WTC11 (cell line): ENCODE measurements around the gene CLUH. TPM values are rescaled to one million over a fixed set of nuclear protein-coding genes. Genes with fewer than 3 reads are reported as not detected.
"Not testable (repeated sequence)": the region's sequence is repeated elsewhere in the genome, so short reads cannot be mapped to it uniquely, and the experiment has no call there.

Experiments used
- ATAC-seq: fragments of 200-7000 bp; cut with Tn5 transposase; 2 replicates; pipeline ENCODE4 v1.10.0; 2021; ENCODE audit warnings: mild to moderate bottlenecking, moderate library complexity
- CTCF ChIA-PET: fragments of 300-600 bp; sonication (Branson Sonifier 250); formaldehyde crosslinking; loops from one replicate; lab custom pipeline; 2021; ENCODE audit warnings: antibody characterized with exemption; lab: Charles Lee
- POLR2A ChIA-PET: fragments of 350-600 bp; sonication (Branson Sonifier 250); formaldehyde crosslinking; loops from one replicate; lab custom pipeline; 2021; ENCODE audit warnings: antibody characterized with exemption; lab: Charles Lee
- DNase-seq: peaks from one replicate; pipeline ENCODE4 v3.0.0; 2021; ENCODE audit warnings: low spot score
- H3K27ac Mint-ChIP-seq: 2 replicates; pipeline ENCODE4 v1.8.0; 2021; ENCODE audit warnings: mixed read lengths
- H3K27me3 Mint-ChIP-seq: 2 replicates; pipeline ENCODE4 v1.8.0; 2021; ENCODE audit warnings: low read depth, mild to moderate bottlenecking, moderate library complexity, mixed read lengths
- H3K36me3 Mint-ChIP-seq: 2 replicates; pipeline ENCODE4 v1.8.0; 2021; ENCODE audit warnings: mixed read lengths
- H3K4me1 Mint-ChIP-seq: 2 replicates; pipeline ENCODE4 v1.8.0; 2022; ENCODE audit warnings: mixed read lengths
- H3K4me3 Mint-ChIP-seq: 2 replicates; pipeline ENCODE4 v1.8.0; 2021; ENCODE audit warnings: mild to moderate bottlenecking, moderate library complexity, mixed read lengths
- H3K9me3 Mint-ChIP-seq: 2 replicates; pipeline ENCODE4 v1.8.0; 2021; ENCODE audit warnings: mixed read lengths
- ATF1 ChIP-seq: sonication (generic); formaldehyde crosslinking; IDR thresholded peaks from 2 replicates; pipeline ENCODE4 v1.8.1; 2023; ENCODE audit warnings: mild to moderate bottlenecking, moderate library complexity, missing genetic modification reagents
- ATF3 ChIP-seq: sonication (generic); formaldehyde crosslinking; conservative IDR thresholded peaks from 2 replicates; pipeline ENCODE4 v1.8.1; 2022; ENCODE audit warnings: mild to moderate bottlenecking, missing genetic modification reagents
- ELF4 ChIP-seq: sonication (generic); formaldehyde crosslinking; IDR thresholded peaks from 2 replicates; pipeline ENCODE4 v1.8.1; 2022; ENCODE audit warnings: low read depth, mild to moderate bottlenecking, moderate library complexity, missing genetic modification reagents
- FOXK1 ChIP-seq: sonication (generic); formaldehyde crosslinking; IDR thresholded peaks from 2 replicates; pipeline ENCODE4 v1.8.0; 2022; ENCODE audit warnings: mild to moderate bottlenecking, moderate library complexity, missing genetic modification reagents
- FOXP1 ChIP-seq: sonication (generic); formaldehyde crosslinking; IDR thresholded peaks from 2 replicates; pipeline ENCODE4 v1.8.0; 2022; ENCODE audit warnings: missing genetic modification reagents, mild to moderate bottlenecking, moderate library complexity, borderline replicate concordance
- GTF2I ChIP-seq: fragments of 250-450 bp; sonication (Bioruptor Pico); conservative IDR thresholded peaks from 2 replicates; pipeline ENCODE4 v1.4.0; 2021; ENCODE audit warnings: mild to moderate bottlenecking
- IRF1 ChIP-seq: sonication (generic); formaldehyde crosslinking; IDR thresholded peaks from 2 replicates; pipeline ENCODE4 v1.8.0; 2023; ENCODE audit warnings: missing genetic modification reagents
- KAT7 ChIP-seq: sonication (generic); formaldehyde crosslinking; IDR thresholded peaks from 2 replicates; pipeline ENCODE4 v1.8.1; 2023; ENCODE audit warnings: missing genetic modification reagents, mild to moderate bottlenecking, borderline replicate concordance
- MYBL2 ChIP-seq: sonication (generic); formaldehyde crosslinking; IDR thresholded peaks from 2 replicates; pipeline ENCODE4 v1.8.1; 2023; ENCODE audit warnings: mild to moderate bottlenecking, moderate library complexity, missing genetic modification reagents
- NFATC4 ChIP-seq: fragments of 250-450 bp; sonication (Bioruptor Pico); IDR thresholded peaks from 2 replicates; pipeline ENCODE4 v1.9.0; 2021; ENCODE audit warnings: mild to moderate bottlenecking
- NR2C2 ChIP-seq: sonication (generic); formaldehyde crosslinking; IDR thresholded peaks from 2 replicates; pipeline ENCODE4 v1.8.0; 2022; ENCODE audit warnings: mild to moderate bottlenecking, missing genetic modification reagents
- PRRX2 ChIP-seq: fragments of 250-450 bp; sonication (Bioruptor Pico); IDR thresholded peaks from 2 replicates; pipeline ENCODE4 v1.8.0; 2021; ENCODE audit warnings: mild to moderate bottlenecking
- SMAD3 ChIP-seq: sonication (generic); formaldehyde crosslinking; IDR thresholded peaks from 2 replicates; pipeline ENCODE4 v1.8.0; 2022; ENCODE audit warnings: missing genetic modification reagents, mild to moderate bottlenecking, borderline replicate concordance
- SOX15 ChIP-seq: fragments of 250-450 bp; sonication (Bioruptor Pico); IDR thresholded peaks from 2 replicates; pipeline ENCODE4 v1.9.0; 2021; ENCODE audit warnings: mild to moderate bottlenecking
- TEAD4 ChIP-seq: sonication (generic); formaldehyde crosslinking; IDR thresholded peaks from 2 replicates; pipeline ENCODE4 v1.8.0; 2022; ENCODE audit warnings: mild to moderate bottlenecking, missing genetic modification reagents
- ZNF121 ChIP-seq: sonication (generic); formaldehyde crosslinking; IDR thresholded peaks from 2 replicates; pipeline ENCODE4 v1.8.0; 2023; ENCODE audit warnings: missing genetic modification reagents
- ZNF232 ChIP-seq: sonication (generic); formaldehyde crosslinking; IDR thresholded peaks from 2 replicates; pipeline ENCODE4 v1.8.0; 2022; ENCODE audit warnings: mild to moderate bottlenecking, missing genetic modification reagents
- ZNF396 ChIP-seq: fragments of 250-450 bp; sonication (Bioruptor Pico); IDR thresholded peaks from 2 replicates; pipeline ENCODE4 v1.8.0; 2021; ENCODE audit warnings: mild to moderate bottlenecking, moderate library complexity, borderline replicate concordance
- ZNF423 ChIP-seq: fragments of 250-450 bp; sonication (Bioruptor Pico); IDR thresholded peaks from 2 replicates; pipeline ENCODE4 v2.1.2; 2022; ENCODE audit warnings: mild to moderate bottlenecking, moderate library complexity
- ZNF512 ChIP-seq: sonication (generic); formaldehyde crosslinking; IDR thresholded peaks from 2 replicates; pipeline ENCODE4 v1.8.1; 2022; ENCODE audit warnings: missing genetic modification reagents, borderline replicate concordance
- ZSCAN18 ChIP-seq: fragments of 250-450 bp; sonication (Bioruptor Pico); IDR thresholded peaks from 2 replicates; pipeline ENCODE4 v2.1.2; 2022; ENCODE audit warnings: mild to moderate bottlenecking, moderate library complexity
- total RNA-seq: library from RNA; stranded (reverse); gene quantifications from 3 replicates; pipeline ENCODE4 v1.2.3, GENCODE V29; 2021

Gene CLUH
- total RNA-seq, 1 experiment from 2014 or later, result 105 TPM

GRCh38 chr17:2655546-2655945 is 56.0 kb downstream of the CLUH start:
- peaks cover 18% of the 10 kb centered on the region for H3K9me3 Mint-ChIP-seq
- POLR2A ChIA-PET, result interaction anchor here (0.6 kb wide), 1 partner anchor 131 kb away, joined by 3 read pairs; no protein-coding TSS in a partner anchor
- H3K27me3 Mint-ChIP-seq, result no peaks in the 10 kb centered on the region
- TF ChIP-seq FOXK1 (CRISPR knock-in tag) (no peak), ZSCAN18 (CRISPR knock-in tag) (no peak), SOX15 (CRISPR knock-in tag) (no peak), ATF1 (CRISPR knock-in tag) (no peak), ZNF396 (CRISPR knock-in tag) (no peak), NFATC4 (CRISPR knock-in tag) (no peak), GTF2I (CRISPR knock-in tag) (no peak), PRRX2 (no peak), ZNF232 (CRISPR knock-in tag) (no peak), SMAD3 (CRISPR knock-in tag) (no peak), FOXP1 (CRISPR knock-in tag) (no peak), IRF1 (CRISPR knock-in tag) (no peak)
- peaks cover 27% of the 10 kb centered on the region for H3K36me3 Mint-ChIP-seq
- no peaks in the 10 kb centered on the region for H3K4me1 Mint-ChIP-seq
- H3K4me3 Mint-ChIP-seq, result no peak overlapping the region
- DNase-seq (no peak), ATAC-seq (no peak)
- CTCF ChIA-PET, result interaction anchor here (0.6 kb wide), 1 partner anchor 57 kb away, joined by 4 read pairs; no protein-coding TSS in a partner anchor
- no peak overlapping the region for H3K27ac Mint-ChIP-seq

- POLR2A ChIA-PET, result not testable (repeated sequence)
Measured at GRCh38 chr17:2652911-2653310, 58.7 kb downstream of the CLUH start.

GRCh38 chr17:2649191-2649590 is 62.4 kb downstream of the CLUH start:
- H3K4me1 Mint-ChIP-seq, result no peaks in the 10 kb centered on the region
- no peak for ATAC-seq
- H3K36me3 Mint-ChIP-seq, result peaks cover 38% of the 10 kb centered on the region

More at GRCh38 chr17:2652911-2653310, 58.7 kb downstream of the CLUH start:
- H3K27me3 Mint-ChIP-seq, DNase-seq, H3K4me3 Mint-ChIP-seq, H3K4me1 Mint-ChIP-seq, ATAC-seq, CTCF ChIA-PET, H3K27ac Mint-ChIP-seq: not testable (repeated sequence)
- peaks cover 34% of the 10 kb centered on the region for H3K36me3 Mint-ChIP-seq
- peaks cover 18% of the 10 kb centered on the region for H3K9me3 Mint-ChIP-seq

More at GRCh38 chr17:2649191-2649590, 62.4 kb downstream of the CLUH start:
- Mint-ChIP-seq H3K27ac (no peak overlapping the region), H3K27me3 (no peaks in the 10 kb centered on the region; the same call in 1 of the 2 replicates), H3K9me3 (peaks cover 18% of the 10 kb centered on the region), H3K4me3 (no peak overlapping the region)
- CTCF ChIA-PET, result no interaction called here
- DNase-seq, result no peak
- TF ChIP-seq ATF3 (CRISPR knock-in tag), result no peak
- TF ChIP-seq MYBL2 (CRISPR knock-in tag), result no peak
- TF ChIP-seq ELF4 (CRISPR knock-in tag), result no peak
- no peak for TF ChIP-seq ZNF512 (CRISPR knock-in tag)
- no peak for TF ChIP-seq KAT7
- no peak for TF ChIP-seq NFATC4 (CRISPR knock-in tag)
- no peak for TF ChIP-seq NR2C2 (CRISPR knock-in tag)
- TF ChIP-seq ZNF121 (CRISPR knock-in tag), result no peak
- TF ChIP-seq SMAD3 (CRISPR knock-in tag), result no peak
- no peak for TF ChIP-seq IRF1 (CRISPR knock-in tag)
- no peak for TF ChIP-seq PRRX2
- TF ChIP-seq TEAD4, result no peak
- no peak for TF ChIP-seq FOXP1 (CRISPR knock-in tag)
- no peak for TF ChIP-seq ZNF423 (CRISPR knock-in tag)
- POLR2A ChIA-PET, result no interaction called here
